WTC11 (cell line): ENCODE measurements around the gene ELF3. TPM values are rescaled to one million over a fixed set of nuclear protein-coding genes. Genes with fewer than 3 reads are reported as not detected.
"Not testable (repeated sequence)": the region's sequence is repeated elsewhere in the genome, so short reads cannot be mapped to it uniquely, and the experiment has no call there.

Experiments used
- ATAC-seq: fragments of 200-7000 bp; cut with Tn5 transposase; 2 replicates; pipeline ENCODE4 v1.10.0; 2021; ENCODE audit warnings: mild to moderate bottlenecking, moderate library complexity
- CTCF ChIA-PET: fragments of 300-600 bp; sonication (Branson Sonifier 250); formaldehyde crosslinking; loops from one replicate; lab custom pipeline; 2021; ENCODE audit warnings: antibody characterized with exemption; lab: Charles Lee
- POLR2A ChIA-PET: fragments of 350-600 bp; sonication (Branson Sonifier 250); formaldehyde crosslinking; loops from one replicate; lab custom pipeline; 2021; ENCODE audit warnings: antibody characterized with exemption; lab: Charles Lee
- DNase-seq: peaks from one replicate; pipeline ENCODE4 v3.0.0; 2021; ENCODE audit warnings: low spot score
- H3K27ac Mint-ChIP-seq: 2 replicates; pipeline ENCODE4 v1.8.0; 2021; ENCODE audit warnings: mixed read lengths
- H3K27me3 Mint-ChIP-seq: 2 replicates; pipeline ENCODE4 v1.8.0; 2021; ENCODE audit warnings: low read depth, mild to moderate bottlenecking, moderate library complexity, mixed read lengths
- H3K36me3 Mint-ChIP-seq: 2 replicates; pipeline ENCODE4 v1.8.0; 2021; ENCODE audit warnings: mixed read lengths
- H3K4me1 Mint-ChIP-seq: 2 replicates; pipeline ENCODE4 v1.8.0; 2022; ENCODE audit warnings: mixed read lengths
- H3K4me3 Mint-ChIP-seq: 2 replicates; pipeline ENCODE4 v1.8.0; 2021; ENCODE audit warnings: mild to moderate bottlenecking, moderate library complexity, mixed read lengths
- H3K9me3 Mint-ChIP-seq: 2 replicates; pipeline ENCODE4 v1.8.0; 2021; ENCODE audit warnings: mixed read lengths
- GABPB1 ChIP-seq: sonication (generic); formaldehyde crosslinking; IDR thresholded peaks from 2 replicates; pipeline ENCODE4 v1.8.1; 2023; ENCODE audit warnings: mild to moderate bottlenecking, missing genetic modification reagents
- IRF2 ChIP-seq: sonication (generic); formaldehyde crosslinking; IDR thresholded peaks from 2 replicates; pipeline ENCODE4 v1.8.0; 2022; ENCODE audit warnings: low read depth, missing genetic modification reagents, borderline replicate concordance
- KAT7 ChIP-seq: sonication (generic); formaldehyde crosslinking; IDR thresholded peaks from 2 replicates; pipeline ENCODE4 v1.8.1; 2023; ENCODE audit warnings: missing genetic modification reagents, mild to moderate bottlenecking, borderline replicate concordance
- MYBL2 ChIP-seq: sonication (generic); formaldehyde crosslinking; IDR thresholded peaks from 2 replicates; pipeline ENCODE4 v1.8.1; 2023; ENCODE audit warnings: mild to moderate bottlenecking, moderate library complexity, missing genetic modification reagents
- NR1H2 ChIP-seq: sonication (generic); formaldehyde crosslinking; IDR thresholded peaks from 2 replicates; pipeline ENCODE4 v1.9.0; 2021; ENCODE audit warnings: mild to moderate bottlenecking, moderate library complexity, missing genetic modification reagents
- PRRX2 ChIP-seq: fragments of 250-450 bp; sonication (Bioruptor Pico); IDR thresholded peaks from 2 replicates; pipeline ENCODE4 v1.8.0; 2021; ENCODE audit warnings: mild to moderate bottlenecking
- TEAD4 ChIP-seq: sonication (generic); formaldehyde crosslinking; IDR thresholded peaks from 2 replicates; pipeline ENCODE4 v1.8.0; 2022; ENCODE audit warnings: mild to moderate bottlenecking, missing genetic modification reagents
- total RNA-seq: library from RNA; stranded (reverse); gene quantifications from 3 replicates; pipeline ENCODE4 v1.2.3, GENCODE V29; 2021
- TF ChIP-seq, protein P1 (sequence below): sonication (generic); formaldehyde crosslinking; IDR thresholded peaks from 2 replicates; pipeline ENCODE4 v1.8.1; 2023; ENCODE audit warnings: mild to moderate bottlenecking, missing genetic modification reagents, moderate library complexity
- TF ChIP-seq, protein P2 (sequence below): sonication (generic); formaldehyde crosslinking; IDR thresholded peaks from 2 replicates; pipeline ENCODE4 v1.8.1; 2022; ENCODE audit warnings: mild to moderate bottlenecking, moderate library complexity, missing genetic modification reagents
- TF ChIP-seq, protein P3 (sequence below): sonication (generic); formaldehyde crosslinking; IDR thresholded peaks from 2 replicates; pipeline ENCODE4 v1.8.1; 2022; ENCODE audit warnings: missing genetic modification reagents, borderline replicate concordance
- TF ChIP-seq, protein P4 (sequence below): sonication (generic); formaldehyde crosslinking; IDR thresholded peaks from 2 replicates; pipeline ENCODE4 v1.8.1; 2023; ENCODE audit warnings: mild to moderate bottlenecking, missing genetic modification reagents
- TF ChIP-seq, protein P5 (sequence below): sonication (generic); formaldehyde crosslinking; IDR thresholded peaks from 2 replicates; pipeline ENCODE4 v1.8.0; 2022; ENCODE audit warnings: missing genetic modification reagents
- TF ChIP-seq, protein P6 (sequence below): fragments of 250-450 bp; sonication (Bioruptor Pico); IDR thresholded peaks from 2 replicates; pipeline ENCODE4 v1.8.0; 2021; ENCODE audit warnings: mild to moderate bottlenecking
- TF ChIP-seq, protein P7 (sequence below): sonication (generic); formaldehyde crosslinking; IDR thresholded peaks from 2 replicates; pipeline ENCODE4 v1.8.1; 2022; ENCODE audit warnings: low read depth, missing genetic modification reagents, borderline replicate concordance
- TF ChIP-seq, protein P8 (sequence below): sonication (generic); formaldehyde crosslinking; IDR thresholded peaks from 2 replicates; pipeline ENCODE4 v1.8.1; 2023; ENCODE audit warnings: mild to moderate bottlenecking, missing genetic modification reagents, moderate library complexity

Gene ELF3
- total RNA-seq, 1 experiment from 2014 or later: 15.0 TPM

DNA sequence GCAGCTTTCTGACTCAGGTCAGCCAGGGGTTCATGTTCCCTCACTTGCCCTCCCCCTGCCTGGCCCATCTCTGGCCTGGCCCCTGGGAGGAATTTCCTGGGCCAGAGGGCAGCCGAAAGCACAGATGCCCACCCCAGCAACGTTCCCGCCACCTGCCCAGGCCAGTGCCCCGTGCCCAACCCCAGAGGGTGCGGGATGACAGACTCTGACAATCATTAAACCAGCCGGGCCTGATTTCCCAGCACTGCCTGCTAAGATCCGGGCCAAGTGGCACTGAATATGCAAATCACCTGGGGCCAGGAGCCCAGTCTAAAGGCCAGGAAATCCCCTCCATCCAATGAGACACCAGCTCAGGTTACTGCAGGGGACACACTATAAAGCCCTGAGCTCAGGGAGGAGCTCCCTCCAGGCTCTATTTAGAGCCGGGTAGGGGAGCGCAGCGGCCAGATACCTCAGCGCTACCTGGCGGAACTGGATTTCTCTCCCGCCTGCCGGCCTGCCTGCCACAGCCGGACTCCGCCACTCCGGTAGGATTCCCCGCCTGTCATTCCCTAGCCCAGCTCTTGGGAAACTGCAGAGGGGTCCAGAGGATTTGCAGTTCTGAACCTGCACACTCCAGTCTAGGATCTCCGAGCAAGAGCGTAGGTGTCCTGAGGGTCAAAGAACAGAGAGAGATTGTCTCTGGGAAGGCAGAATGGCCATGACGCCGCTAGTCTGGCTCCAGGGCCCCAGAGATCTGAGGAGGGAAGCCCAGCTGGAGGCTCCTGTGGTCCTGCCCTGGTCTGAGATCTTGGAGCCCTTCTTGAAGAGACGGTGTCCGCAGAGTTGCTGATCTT is at the start of gene ELF3 (continued):
- TF ChIP-seq, protein P1, sequence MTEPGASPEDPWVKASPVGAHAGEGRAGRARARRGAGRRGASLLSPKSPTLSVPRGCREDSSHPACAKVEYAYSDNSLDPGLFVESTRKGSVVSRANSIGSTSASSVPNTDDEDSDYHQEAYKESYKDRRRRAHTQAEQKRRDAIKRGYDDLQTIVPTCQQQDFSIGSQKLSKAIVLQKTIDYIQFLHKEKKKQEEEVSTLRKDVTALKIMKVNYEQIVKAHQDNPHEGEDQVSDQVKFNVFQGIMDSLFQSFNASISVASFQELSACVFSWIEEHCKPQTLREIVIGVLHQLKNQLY (CRISPR knock-in tag): no peak

DNA sequence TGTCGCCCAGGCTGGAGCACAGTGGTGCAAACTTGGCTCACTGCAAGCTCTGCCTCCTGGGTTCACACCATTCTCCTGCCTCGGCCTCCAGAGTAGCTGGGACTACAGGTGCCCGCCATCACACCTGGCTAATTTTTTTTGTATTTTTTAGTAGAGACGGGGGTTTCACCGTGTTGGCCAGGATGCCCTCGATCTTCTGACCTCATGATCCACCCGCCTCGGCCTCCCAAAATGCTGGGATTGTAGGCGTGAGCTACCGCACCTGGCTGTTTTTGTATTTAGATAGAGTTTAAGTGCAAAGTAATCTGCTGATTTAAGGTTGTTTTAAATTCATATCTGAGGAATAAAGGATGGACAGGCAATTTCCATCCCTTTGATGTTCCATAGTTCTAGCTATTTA is 48.0 kb upstream of the ELF3 start:
- H3K4me1 Mint-ChIP-seq, DNase-seq, H3K9me3 Mint-ChIP-seq, H3K27ac Mint-ChIP-seq, H3K4me3 Mint-ChIP-seq, ATAC-seq, H3K27me3 Mint-ChIP-seq, POLR2A ChIA-PET: not testable (repeated sequence)
- H3K36me3 Mint-ChIP-seq: peaks cover 74% of the 10 kb centered on the region
- CTCF ChIA-PET: interaction anchor here (0.6 to 3.9 kb wide), 3 partner anchors 66 to 155 kb away, joined by 4 to 13 read pairs (median 5); no protein-coding TSS in a partner anchor

DNA sequence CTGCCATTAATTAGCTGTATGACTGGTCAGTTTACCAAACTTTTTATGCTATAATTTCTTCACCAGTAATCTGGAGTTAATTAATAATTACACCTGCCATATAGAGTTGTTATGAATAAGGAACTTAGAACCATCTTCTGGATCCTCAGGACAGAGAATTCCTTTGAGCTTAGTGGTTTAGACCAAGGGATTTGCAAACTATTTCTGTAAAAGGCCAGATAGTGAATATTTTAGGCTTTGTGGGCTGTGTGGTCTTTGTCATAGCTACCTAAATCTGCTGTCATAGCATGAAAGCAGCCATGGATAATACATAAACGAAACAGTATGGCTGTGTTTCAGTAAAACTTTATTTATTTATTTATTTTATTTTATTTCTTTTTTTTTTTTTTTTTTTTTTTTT is 46.1 kb upstream of the ELF3 start:
- CTCF ChIA-PET: interaction anchor here (1.4 to 3.9 kb wide), 2 partner anchors 68 to 87 kb away, joined by 7 to 13 read pairs; no protein-coding TSS in a partner anchor
- ATAC-seq (no peak), DNase-seq (no peak)
- Mint-ChIP-seq H3K4me3 (no peak overlapping the region), H3K27ac (no peak overlapping the region), H3K36me3 (peaks cover 71% of the 10 kb centered on the region), H3K4me1 (no peaks in the 10 kb centered on the region), H3K9me3 (no peaks in the 10 kb centered on the region), H3K27me3 (no peaks in the 10 kb centered on the region)
- POLR2A ChIA-PET: no interaction called here
- TF ChIP-seq KAT7 (CRISPR knock-in tag) (no peak), IRF2 (CRISPR knock-in tag) (no peak), MYBL2 (CRISPR knock-in tag) (no peak), GABPB1 (CRISPR knock-in tag) (no peak), NR1H2 (no peak), PRRX2 (CRISPR knock-in tag) (no peak), TEAD4 (no peak)
- TF ChIP-seq, protein P2, sequence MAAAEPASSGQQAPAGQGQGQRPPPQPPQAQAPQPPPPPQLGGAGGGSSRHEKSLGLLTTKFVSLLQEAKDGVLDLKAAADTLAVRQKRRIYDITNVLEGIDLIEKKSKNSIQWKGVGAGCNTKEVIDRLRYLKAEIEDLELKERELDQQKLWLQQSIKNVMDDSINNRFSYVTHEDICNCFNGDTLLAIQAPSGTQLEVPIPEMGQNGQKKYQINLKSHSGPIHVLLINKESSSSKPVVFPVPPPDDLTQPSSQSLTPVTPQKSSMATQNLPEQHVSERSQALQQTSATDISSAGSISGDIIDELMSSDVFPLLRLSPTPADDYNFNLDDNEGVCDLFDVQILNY: no peak
- TF ChIP-seq, protein P1 (CRISPR knock-in tag): no peak
- TF ChIP-seq, protein P3, sequence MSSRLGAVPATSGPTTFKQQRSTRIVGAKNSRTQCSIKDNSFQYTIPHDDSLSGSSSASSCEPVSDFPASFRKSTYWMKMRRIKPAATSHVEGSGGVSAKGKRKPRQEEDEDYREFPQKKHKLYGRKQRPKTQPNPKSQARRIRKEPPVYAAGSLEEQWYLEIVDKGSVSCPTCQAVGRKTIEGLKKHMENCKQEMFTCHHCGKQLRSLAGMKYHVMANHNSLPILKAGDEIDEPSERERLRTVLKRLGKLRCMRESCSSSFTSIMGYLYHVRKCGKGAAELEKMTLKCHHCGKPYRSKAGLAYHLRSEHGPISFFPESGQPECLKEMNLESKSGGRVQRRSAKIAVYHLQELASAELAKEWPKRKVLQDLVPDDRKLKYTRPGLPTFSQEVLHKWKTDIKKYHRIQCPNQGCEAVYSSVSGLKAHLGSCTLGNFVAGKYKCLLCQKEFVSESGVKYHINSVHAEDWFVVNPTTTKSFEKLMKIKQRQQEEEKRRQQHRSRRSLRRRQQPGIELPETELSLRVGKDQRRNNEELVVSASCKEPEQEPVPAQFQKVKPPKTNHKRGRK (CRISPR knock-in tag): no peak
- TF ChIP-seq, protein P4, sequence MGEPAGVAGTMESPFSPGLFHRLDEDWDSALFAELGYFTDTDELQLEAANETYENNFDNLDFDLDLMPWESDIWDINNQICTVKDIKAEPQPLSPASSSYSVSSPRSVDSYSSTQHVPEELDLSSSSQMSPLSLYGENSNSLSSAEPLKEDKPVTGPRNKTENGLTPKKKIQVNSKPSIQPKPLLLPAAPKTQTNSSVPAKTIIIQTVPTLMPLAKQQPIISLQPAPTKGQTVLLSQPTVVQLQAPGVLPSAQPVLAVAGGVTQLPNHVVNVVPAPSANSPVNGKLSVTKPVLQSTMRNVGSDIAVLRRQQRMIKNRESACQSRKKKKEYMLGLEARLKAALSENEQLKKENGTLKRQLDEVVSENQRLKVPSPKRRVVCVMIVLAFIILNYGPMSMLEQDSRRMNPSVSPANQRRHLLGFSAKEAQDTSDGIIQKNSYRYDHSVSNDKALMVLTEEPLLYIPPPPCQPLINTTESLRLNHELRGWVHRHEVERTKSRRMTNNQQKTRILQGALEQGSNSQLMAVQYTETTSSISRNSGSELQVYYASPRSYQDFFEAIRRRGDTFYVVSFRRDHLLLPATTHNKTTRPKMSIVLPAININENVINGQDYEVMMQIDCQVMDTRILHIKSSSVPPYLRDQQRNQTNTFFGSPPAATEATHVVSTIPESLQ (CRISPR knock-in tag): no peak
- TF ChIP-seq, protein P5, sequence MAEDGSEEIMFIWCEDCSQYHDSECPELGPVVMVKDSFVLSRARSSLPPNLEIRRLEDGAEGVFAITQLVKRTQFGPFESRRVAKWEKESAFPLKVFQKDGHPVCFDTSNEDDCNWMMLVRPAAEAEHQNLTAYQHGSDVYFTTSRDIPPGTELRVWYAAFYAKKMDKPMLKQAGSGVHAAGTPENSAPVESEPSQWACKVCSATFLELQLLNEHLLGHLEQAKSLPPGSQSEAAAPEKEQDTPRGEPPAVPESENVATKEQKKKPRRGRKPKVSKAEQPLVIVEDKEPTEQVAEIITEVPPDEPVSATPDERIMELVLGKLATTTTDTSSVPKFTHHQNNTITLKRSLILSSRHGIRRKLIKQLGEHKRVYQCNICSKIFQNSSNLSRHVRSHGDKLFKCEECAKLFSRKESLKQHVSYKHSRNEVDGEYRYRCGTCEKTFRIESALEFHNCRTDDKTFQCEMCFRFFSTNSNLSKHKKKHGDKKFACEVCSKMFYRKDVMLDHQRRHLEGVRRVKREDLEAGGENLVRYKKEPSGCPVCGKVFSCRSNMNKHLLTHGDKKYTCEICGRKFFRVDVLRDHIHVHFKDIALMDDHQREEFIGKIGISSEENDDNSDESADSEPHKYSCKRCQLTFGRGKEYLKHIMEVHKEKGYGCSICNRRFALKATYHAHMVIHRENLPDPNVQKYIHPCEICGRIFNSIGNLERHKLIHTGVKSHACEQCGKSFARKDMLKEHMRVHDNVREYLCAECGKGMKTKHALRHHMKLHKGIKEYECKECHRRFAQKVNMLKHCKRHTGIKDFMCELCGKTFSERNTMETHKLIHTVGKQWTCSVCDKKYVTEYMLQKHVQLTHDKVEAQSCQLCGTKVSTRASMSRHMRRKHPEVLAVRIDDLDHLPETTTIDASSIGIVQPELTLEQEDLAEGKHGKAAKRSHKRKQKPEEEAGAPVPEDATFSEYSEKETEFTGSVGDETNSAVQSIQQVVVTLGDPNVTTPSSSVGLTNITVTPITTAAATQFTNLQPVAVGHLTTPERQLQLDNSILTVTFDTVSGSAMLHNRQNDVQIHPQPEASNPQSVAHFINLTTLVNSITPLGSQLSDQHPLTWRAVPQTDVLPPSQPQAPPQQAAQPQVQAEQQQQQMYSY (CRISPR knock-in tag): no peak
- TF ChIP-seq, protein P6, sequence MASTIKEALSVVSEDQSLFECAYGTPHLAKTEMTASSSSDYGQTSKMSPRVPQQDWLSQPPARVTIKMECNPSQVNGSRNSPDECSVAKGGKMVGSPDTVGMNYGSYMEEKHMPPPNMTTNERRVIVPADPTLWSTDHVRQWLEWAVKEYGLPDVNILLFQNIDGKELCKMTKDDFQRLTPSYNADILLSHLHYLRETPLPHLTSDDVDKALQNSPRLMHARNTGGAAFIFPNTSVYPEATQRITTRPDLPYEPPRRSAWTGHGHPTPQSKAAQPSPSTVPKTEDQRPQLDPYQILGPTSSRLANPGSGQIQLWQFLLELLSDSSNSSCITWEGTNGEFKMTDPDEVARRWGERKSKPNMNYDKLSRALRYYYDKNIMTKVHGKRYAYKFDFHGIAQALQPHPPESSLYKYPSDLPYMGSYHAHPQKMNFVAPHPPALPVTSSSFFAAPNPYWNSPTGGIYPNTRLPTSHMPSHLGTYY: no peak
- TF ChIP-seq, protein P7, sequence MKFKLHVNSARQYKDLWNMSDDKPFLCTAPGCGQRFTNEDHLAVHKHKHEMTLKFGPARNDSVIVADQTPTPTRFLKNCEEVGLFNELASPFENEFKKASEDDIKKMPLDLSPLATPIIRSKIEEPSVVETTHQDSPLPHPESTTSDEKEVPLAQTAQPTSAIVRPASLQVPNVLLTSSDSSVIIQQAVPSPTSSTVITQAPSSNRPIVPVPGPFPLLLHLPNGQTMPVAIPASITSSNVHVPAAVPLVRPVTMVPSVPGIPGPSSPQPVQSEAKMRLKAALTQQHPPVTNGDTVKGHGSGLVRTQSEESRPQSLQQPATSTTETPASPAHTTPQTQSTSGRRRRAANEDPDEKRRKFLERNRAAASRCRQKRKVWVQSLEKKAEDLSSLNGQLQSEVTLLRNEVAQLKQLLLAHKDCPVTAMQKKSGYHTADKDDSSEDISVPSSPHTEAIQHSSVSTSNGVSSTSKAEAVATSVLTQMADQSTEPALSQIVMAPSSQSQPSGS (CRISPR knock-in tag): no peak
- TF ChIP-seq, protein P8, sequence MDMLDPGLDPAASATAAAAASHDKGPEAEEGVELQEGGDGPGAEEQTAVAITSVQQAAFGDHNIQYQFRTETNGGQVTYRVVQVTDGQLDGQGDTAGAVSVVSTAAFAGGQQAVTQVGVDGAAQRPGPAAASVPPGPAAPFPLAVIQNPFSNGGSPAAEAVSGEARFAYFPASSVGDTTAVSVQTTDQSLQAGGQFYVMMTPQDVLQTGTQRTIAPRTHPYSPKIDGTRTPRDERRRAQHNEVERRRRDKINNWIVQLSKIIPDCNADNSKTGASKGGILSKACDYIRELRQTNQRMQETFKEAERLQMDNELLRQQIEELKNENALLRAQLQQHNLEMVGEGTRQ (CRISPR knock-in tag): no peak
